GM12878 (cell line): Measurements from ENCODE around the gene GALT. TPM values are rescaled to one million over a fixed set of nuclear protein-coding genes. Genes with fewer than 3 reads are reported as not detected.
A peak's percentile ranks its signal among the peaks of the same experiment; 100 is the strongest.

ENCODE experiments used
- DPF2 ChIP-seq: fragments of 450-650 bp; IDR thresholded peaks from 2 replicates; pipeline ENCODE4 v1.6.1; 2017; ENCODE audit warnings: mild to moderate bottlenecking
- EGR1 ChIP-seq, 2 experiments: IDR thresholded peaks; 1 replicate in 1 of 2; 2 replicates in 1 of 2; pipeline ENCODE4 v1.6.1; 2011 to 2012; ENCODE audit warnings: low read depth in 2 of 2, low read length in 2 of 2, borderline replicate concordance in 1 of 2, mild to moderate bottlenecking in 1 of 2, moderate library complexity in 1 of 2
- ESRRA ChIP-seq: IDR thresholded peaks from 2 replicates; pipeline ENCODE4 v1.6.1; 2012; ENCODE audit warnings: mild to moderate bottlenecking, low read length, improper control_type of control experiment
- HDGF ChIP-seq: fragments of 450-650 bp; IDR thresholded peaks from 2 replicates; pipeline ENCODE4 v1.6.1; 2016; ENCODE audit warnings: antibody characterized with exemption
- NFYB ChIP-seq: IDR thresholded peaks from 2 replicates; pipeline ENCODE4 v1.6.1; 2011; ENCODE audit warnings: low read depth, mild to moderate bottlenecking, low read length, improper control_type of control experiment, moderate library complexity; ENCODE audit not compliant: insufficient read depth
- NKRF ChIP-seq: fragments of 450-650 bp; conservative IDR thresholded peaks from 2 replicates; pipeline ENCODE4 v1.6.1; 2017; ENCODE audit warnings: mild to moderate bottlenecking, moderate library complexity
- NR2C1 ChIP-seq: fragments of 450-650 bp; IDR thresholded peaks from 2 replicates; pipeline ENCODE4 v1.6.1; 2017; ENCODE audit warnings: antibody characterized with exemption, mild to moderate bottlenecking, moderate library complexity
- NR2F1 ChIP-seq: fragments of 450-650 bp; conservative IDR thresholded peaks from 2 replicates; pipeline ENCODE4 v1.6.1; 2017; ENCODE audit warnings: mild to moderate bottlenecking
- PKNOX1 ChIP-seq: fragments of 450-650 bp; IDR thresholded peaks from 2 replicates; pipeline ENCODE4 v1.6.1; 2016; ENCODE audit warnings: mild to moderate bottlenecking
- TCF3 ChIP-seq: IDR thresholded peaks from 2 replicates; pipeline ENCODE4 v1.6.1; 2012; ENCODE audit warnings: low read depth, mild to moderate bottlenecking, low read length, borderline replicate concordance; ENCODE audit not compliant: insufficient read depth
- polyA plus RNA-seq, 11 experiments: library from polyadenylated mRNA; depleted of rRNA in 4 of 11; unstranded in 6 of 11; stranded (reverse) in 5 of 11; fragments of >200 nt; fragmentation: Nextera tagmentation in 4 of 11; fragmentation: Illumina TruSeq in 1 of 11; extraction: Ambion mirVana in 4 of 11; extraction: Trizol in 1 of 11; gene quantifications; 1 replicate in 1 of 11; 2 replicates in 10 of 11; pipeline versions ENCODE4 v1.2.1 to v1.2.3, GENCODE V29; 2011 to 2016; ENCODE audit warnings: inconsistent platforms in 2 of 11, missing spikeins in 2 of 11, low read depth in 1 of 11
- total RNA-seq, 4 experiments: library from RNA; depleted of rRNA in 3 of 4; stranded (reverse); fragments of >200 nt in 3 of 4; fragmentation: Illumina TruSeq in 1 of 4; extraction: Trizol in 1 of 4; gene quantifications; 2 replicates each; pipeline versions ENCODE4 v1.2.1 to v1.2.3, GENCODE V29; 2013 to 2021

Gene GALT
- total and polyA plus RNA-seq, 10 of the 15 experiments (the other 5 are each of a cell fraction or from before 2014, with no cell fraction given) = 9.3 to 34.1 (median 26.9) TPM

- TF ChIP-seq NKRF = 0 out of 2 replicates have a peak, but pooled peaks have one; percentile 18
- TF ChIP-seq NR2C1 = peak; percentile 38; the same call in 1 of the 2 replicates
- 0 out of 2 replicates have a peak, but pooled peaks have one; percentile 16 for TF ChIP-seq DPF2
- TF ChIP-seq EGR1 (IDR thresholded peaks at IDR 0.05; ENCODE audit: borderline replicate concordance in 1 of 2, low read depth in 2 of 2, low read length in 2 of 2) = peak in 1 of 2 experiments; percentile 80; a peak in 2 of 3 replicates
- no peak for TF ChIP-seq ESRRA
- TF ChIP-seq NR2F1 = peak; percentile 42; the same call in 1 of the 2 replicates
- TF ChIP-seq PKNOX1 = peak; percentile 95
- TF ChIP-seq TCF3 = peak; percentile 78; the same call in 1 of the 2 replicates
- peak; percentile 71; the same call in 1 of the 2 replicates for TF ChIP-seq NFYB
- peak; percentile 55; the same call in 1 of the 2 replicates for TF ChIP-seq HDGF
Observed at GRCh38 chr9:34651876-34652601, 5.6 kb downstream of the GALT start, which contains the start of gene IL11RA (continued).
